ENCODE measurements around the gene KRTAP3-2.

DNA sequence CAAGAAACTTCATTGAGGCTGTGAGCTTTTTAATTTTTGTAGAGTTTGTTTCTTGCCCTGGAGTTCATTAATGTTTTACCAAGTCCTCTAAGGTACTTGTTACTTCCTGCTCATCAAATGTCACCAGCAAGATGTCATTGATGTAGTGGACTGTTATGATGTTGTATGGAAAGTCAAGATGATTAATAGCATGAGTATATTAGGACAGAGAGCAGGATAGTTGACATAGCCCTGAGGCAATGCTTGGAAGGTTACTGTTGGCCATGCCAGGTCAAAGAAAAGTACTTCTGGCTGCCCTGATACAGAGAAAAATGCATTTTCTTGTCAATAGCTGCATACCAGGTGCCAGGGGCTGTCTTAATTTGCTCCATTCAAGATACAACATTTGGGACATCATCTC is 20.6 kb upstream of the KRTAP3-2 start:
- TF ChIP-seq POLR2AphosphoS5 (IDR thresholded peaks at IDR 0.05; ENCODE audit: low read depth, low read length) = no peak
- TF ChIP-seq, protein P1, sequence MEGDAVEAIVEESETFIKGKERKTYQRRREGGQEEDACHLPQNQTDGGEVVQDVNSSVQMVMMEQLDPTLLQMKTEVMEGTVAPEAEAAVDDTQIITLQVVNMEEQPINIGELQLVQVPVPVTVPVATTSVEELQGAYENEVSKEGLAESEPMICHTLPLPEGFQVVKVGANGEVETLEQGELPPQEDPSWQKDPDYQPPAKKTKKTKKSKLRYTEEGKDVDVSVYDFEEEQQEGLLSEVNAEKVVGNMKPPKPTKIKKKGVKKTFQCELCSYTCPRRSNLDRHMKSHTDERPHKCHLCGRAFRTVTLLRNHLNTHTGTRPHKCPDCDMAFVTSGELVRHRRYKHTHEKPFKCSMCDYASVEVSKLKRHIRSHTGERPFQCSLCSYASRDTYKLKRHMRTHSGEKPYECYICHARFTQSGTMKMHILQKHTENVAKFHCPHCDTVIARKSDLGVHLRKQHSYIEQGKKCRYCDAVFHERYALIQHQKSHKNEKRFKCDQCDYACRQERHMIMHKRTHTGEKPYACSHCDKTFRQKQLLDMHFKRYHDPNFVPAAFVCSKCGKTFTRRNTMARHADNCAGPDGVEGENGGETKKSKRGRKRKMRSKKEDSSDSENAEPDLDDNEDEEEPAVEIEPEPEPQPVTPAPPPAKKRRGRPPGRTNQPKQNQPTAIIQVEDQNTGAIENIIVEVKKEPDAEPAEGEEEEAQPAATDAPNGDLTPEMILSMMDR (IDR thresholded peaks at IDR 0.05) = no peak
- TF ChIP-seq TCF7L2 (IDR thresholded peaks at IDR 0.05; ENCODE audit: low read depth, low read length) = no peak
- TF ChIP-seq, protein P2, sequence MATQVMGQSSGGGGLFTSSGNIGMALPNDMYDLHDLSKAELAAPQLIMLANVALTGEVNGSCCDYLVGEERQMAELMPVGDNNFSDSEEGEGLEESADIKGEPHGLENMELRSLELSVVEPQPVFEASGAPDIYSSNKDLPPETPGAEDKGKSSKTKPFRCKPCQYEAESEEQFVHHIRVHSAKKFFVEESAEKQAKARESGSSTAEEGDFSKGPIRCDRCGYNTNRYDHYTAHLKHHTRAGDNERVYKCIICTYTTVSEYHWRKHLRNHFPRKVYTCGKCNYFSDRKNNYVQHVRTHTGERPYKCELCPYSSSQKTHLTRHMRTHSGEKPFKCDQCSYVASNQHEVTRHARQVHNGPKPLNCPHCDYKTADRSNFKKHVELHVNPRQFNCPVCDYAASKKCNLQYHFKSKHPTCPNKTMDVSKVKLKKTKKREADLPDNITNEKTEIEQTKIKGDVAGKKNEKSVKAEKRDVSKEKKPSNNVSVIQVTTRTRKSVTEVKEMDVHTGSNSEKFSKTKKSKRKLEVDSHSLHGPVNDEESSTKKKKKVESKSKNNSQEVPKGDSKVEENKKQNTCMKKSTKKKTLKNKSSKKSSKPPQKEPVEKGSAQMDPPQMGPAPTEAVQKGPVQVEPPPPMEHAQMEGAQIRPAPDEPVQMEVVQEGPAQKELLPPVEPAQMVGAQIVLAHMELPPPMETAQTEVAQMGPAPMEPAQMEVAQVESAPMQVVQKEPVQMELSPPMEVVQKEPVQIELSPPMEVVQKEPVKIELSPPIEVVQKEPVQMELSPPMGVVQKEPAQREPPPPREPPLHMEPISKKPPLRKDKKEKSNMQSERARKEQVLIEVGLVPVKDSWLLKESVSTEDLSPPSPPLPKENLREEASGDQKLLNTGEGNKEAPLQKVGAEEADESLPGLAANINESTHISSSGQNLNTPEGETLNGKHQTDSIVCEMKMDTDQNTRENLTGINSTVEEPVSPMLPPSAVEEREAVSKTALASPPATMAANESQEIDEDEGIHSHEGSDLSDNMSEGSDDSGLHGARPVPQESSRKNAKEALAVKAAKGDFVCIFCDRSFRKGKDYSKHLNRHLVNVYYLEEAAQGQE (IDR thresholded peaks at IDR 0.05; ENCODE audit: insufficient read depth in 1 of 2, low read depth in 2 of 2, low read length in 1 of 2) = no peak
- no peak for TF ChIP-seq SIN3A (IDR thresholded peaks at IDR 0.05; ENCODE audit: borderline replicate concordance, insufficient read depth, low read depth, low read length)
